A549 (cell line): ENCODE data around the gene COX4I2. TPM values are rescaled to one million over a fixed set of nuclear protein-coding genes. Genes with fewer than 3 reads are reported as not detected.

Experiments
- polyA plus RNA-seq, 4 experiments: library from polyadenylated mRNA; depleted of rRNA in 3 of 4; stranded (reverse); fragments of >200 nt; fragmentation: RNase III in 1 of 4; extraction: RNeasy Plus Mini Kit Qiagen cat#74134 plus additional on column Dnase treatment in 1 of 4; gene quantifications; 2 replicates in 3 of 4; 3 replicates in 1 of 4; pipeline ENCODE4 v1.2.3, GENCODE V29; 2011 to 2017
- small RNA-seq, 6 experiments: library from RNA; depleted of rRNA; stranded (forward); fragments of <200 nt; gene quantifications; one replicate each; pipeline ENCODE3, GENCODE V24; 2012

The COX4I2 gene
- polyA plus RNA-seq, 2 of the 4 experiments (the other 2 are of a cell fraction) = not detected

Small RNA genes lying within 50 kb of the gene (small RNA-seq; reads per million reads assigned to genes)
- gene MIR3193 = 0 to 2.9 (median 0) reads per million in 6 experiments

Other genes with a start within 250 kb of the COX4I2 start
- not detected in 2 replicates for gene DEFB119, start 247.3 kb upstream of the COX4I2 start, polyA plus RNA-seq (2011; rRNA removed)
- gene DEFB119, start 247.3 kb upstream of the COX4I2 start, polyA plus RNA-seq (2017; fragmentation: RNase III; extraction: RNeasy Plus Mini Kit Qiagen cat#74134 plus additional on column Dnase treatment) = not detected in 3 replicates
- gene DEFB121, start 231.7 kb upstream of the COX4I2 start, polyA plus RNA-seq (2011; rRNA removed) = not detected in 2 replicates
- not detected in 3 replicates for gene DEFB121, start 231.7 kb upstream of the COX4I2 start, polyA plus RNA-seq (2017; fragmentation: RNase III; extraction: RNeasy Plus Mini Kit Qiagen cat#74134 plus additional on column Dnase treatment)
- not detected in 2 replicates for gene DEFB123, start 197.3 kb upstream of the COX4I2 start, polyA plus RNA-seq (2011; rRNA removed)
- not detected in 3 replicates for gene DEFB123, start 197.3 kb upstream of the COX4I2 start, polyA plus RNA-seq (2017; fragmentation: RNase III; extraction: RNeasy Plus Mini Kit Qiagen cat#74134 plus additional on column Dnase treatment)
- not detected in 2 replicates for gene DEFB124, start 162.8 kb upstream of the COX4I2 start, polyA plus RNA-seq (2011; rRNA removed)
- gene DEFB124, start 162.8 kb upstream of the COX4I2 start, polyA plus RNA-seq (2017; fragmentation: RNase III; extraction: RNeasy Plus Mini Kit Qiagen cat#74134 plus additional on column Dnase treatment) = 0.18 TPM in 1 of 3 replicates, not detected in the others
- not detected in 2 replicates for gene REM1, start 162.6 kb upstream of the COX4I2 start, polyA plus RNA-seq (2011; rRNA removed)
- not detected in 3 replicates for gene REM1, start 162.6 kb upstream of the COX4I2 start, polyA plus RNA-seq (2017; fragmentation: RNase III; extraction: RNeasy Plus Mini Kit Qiagen cat#74134 plus additional on column Dnase treatment)
- gene HM13, start 123.5 kb upstream of the COX4I2 start, polyA plus RNA-seq (2011; rRNA removed) = 164 and 229 TPM in 2 replicates
- 167 to 178 TPM (median 178 TPM) in 3 replicates for gene HM13, start 123.5 kb upstream of the COX4I2 start, polyA plus RNA-seq (2017; fragmentation: RNase III; extraction: RNeasy Plus Mini Kit Qiagen cat#74134 plus additional on column Dnase treatment)
- 237 and 250 TPM in 2 replicates for gene ID1, start 32.6 kb upstream of the COX4I2 start, polyA plus RNA-seq (2011; rRNA removed)
- 257 to 432 TPM (median 387 TPM) in 3 replicates for gene ID1, start 32.6 kb upstream of the COX4I2 start, polyA plus RNA-seq (2017; fragmentation: RNase III; extraction: RNeasy Plus Mini Kit Qiagen cat#74134 plus additional on column Dnase treatment)
- gene BCL2L1, start 85.0 kb downstream of the COX4I2 start, polyA plus RNA-seq (2011; rRNA removed) = 159 and 178 TPM in 2 replicates
- 143 to 157 TPM (median 154 TPM) in 3 replicates for gene BCL2L1, start 85.0 kb downstream of the COX4I2 start, polyA plus RNA-seq (2017; fragmentation: RNase III; extraction: RNeasy Plus Mini Kit Qiagen cat#74134 plus additional on column Dnase treatment)
- gene TPX2, start 101.4 kb downstream of the COX4I2 start, polyA plus RNA-seq (2011; rRNA removed) = 79.4 and 92.9 TPM in 2 replicates
- 84.9 to 106 TPM (median 92.9 TPM) in 3 replicates for gene TPX2, start 101.4 kb downstream of the COX4I2 start, polyA plus RNA-seq (2017; fragmentation: RNase III; extraction: RNeasy Plus Mini Kit Qiagen cat#74134 plus additional on column Dnase treatment)
- gene MYLK2, start 181.4 kb downstream of the COX4I2 start, polyA plus RNA-seq (2011; rRNA removed) = 0.09 and 0.20 TPM in 2 replicates
- gene MYLK2, start 181.4 kb downstream of the COX4I2 start, polyA plus RNA-seq (2017; fragmentation: RNase III; extraction: RNeasy Plus Mini Kit Qiagen cat#74134 plus additional on column Dnase treatment) = 0.36 to 0.63 TPM (median 0.51 TPM) in 3 replicates
- gene FOXS1, start 207.7 kb downstream of the COX4I2 start, polyA plus RNA-seq (2011; rRNA removed) = 1.0 and 1.5 TPM in 2 replicates
- 1.9 to 3.7 TPM (median 3.4 TPM) in 3 replicates for gene FOXS1, start 207.7 kb downstream of the COX4I2 start, polyA plus RNA-seq (2017; fragmentation: RNase III; extraction: RNeasy Plus Mini Kit Qiagen cat#74134 plus additional on column Dnase treatment)
- 0.46 and 0.53 TPM in 2 replicates for gene DUSP15, start 232.6 kb downstream of the COX4I2 start, polyA plus RNA-seq (2011; rRNA removed)
- gene DUSP15, start 232.6 kb downstream of the COX4I2 start, polyA plus RNA-seq (2017; fragmentation: RNase III; extraction: RNeasy Plus Mini Kit Qiagen cat#74134 plus additional on column Dnase treatment) = 0.70 to 1.3 TPM (median 0.96 TPM) in 3 replicates
- 0.06 and 0.08 TPM in 2 replicates for gene TTLL9, start 232.7 kb downstream of the COX4I2 start, polyA plus RNA-seq (2011; rRNA removed)
- gene TTLL9, start 232.7 kb downstream of the COX4I2 start, polyA plus RNA-seq (2017; fragmentation: RNase III; extraction: RNeasy Plus Mini Kit Qiagen cat#74134 plus additional on column Dnase treatment) = 0.04 to 0.24 TPM (median 0.15 TPM) in 3 replicates